Panc1 (cell line): ENCODE results near the gene CRK. TPM values are rescaled to one million over a fixed set of nuclear protein-coding genes. Genes with fewer than 3 reads are reported as not detected.

Experiments
- ATAC-seq: fragments of 200-7000 bp; cut with Tn5 transposase; 2 replicates; pipeline ENCODE4 v1.9.1; 2020; ENCODE audit warnings: mild to moderate bottlenecking, moderate library complexity
- BruUV-seq: library from RNA; stranded (reverse); fragments of 400-500 nt; replicated peaks from 2 replicates; lab custom pipeline; 2021; lab: Mats Ljungman, UMichigan
- CTCF ChIA-PET: fragments of 300-600 bp; sonication (Branson Sonifier 250); formaldehyde crosslinking; loops from one replicate; lab custom pipeline; 2022; ENCODE audit warnings: antibody characterized with exemption; lab: Charles Lee
- POLR2A ChIA-PET: fragments of 300-600 bp; sonication (Branson Sonifier 250); formaldehyde crosslinking; loops from one replicate; lab custom pipeline; 2022; ENCODE audit warnings: antibody characterized with exemption; lab: Charles Lee
- DNase-seq: peaks from one replicate; pipeline ENCODE4 v3.0.0-alpha.2; 2010; ENCODE audit warnings: low read depth, low spot score
- H3K27ac ChIP-seq: 2 replicates; pipeline ENCODE4 v1.5.1; 2011; ENCODE audit warnings: mild to moderate bottlenecking, low read length, inconsistent platforms
- H3K27me3 ChIP-seq: fragments of 200-500 bp; sonication (Bioruptor generic); 2 replicates; pipeline ENCODE4 v1.6.0; 2014; ENCODE audit warnings: low read length, inconsistent platforms; ENCODE audit not compliant: control insufficient read depth, insufficient read depth
- H3K36me3 ChIP-seq: fragments of 200-500 bp; sonication (Bioruptor generic); 2 replicates; pipeline ENCODE4 v1.5.1; 2014; ENCODE audit warnings: inconsistent platforms, mild to moderate bottlenecking, low read length, moderate library complexity; ENCODE audit not compliant: control insufficient read depth, insufficient read depth
- H3K4me1 ChIP-seq: 2 replicates; pipeline ENCODE4 v1.5.1; 2011; ENCODE audit warnings: inconsistent platforms, mild to moderate bottlenecking, low read length, moderate library complexity; ENCODE audit not compliant: control insufficient read depth, insufficient read depth
- H3K4me3 ChIP-seq, 2 experiments: 2 replicates each; pipeline ENCODE4 v1.5.1; 2011 to 2012; ENCODE audit warnings: low read depth in 2 of 2, low read length in 2 of 2, mild to moderate bottlenecking in 2 of 2, inconsistent platforms in 1 of 2, moderate library complexity in 1 of 2
- H3K9me3 ChIP-seq: fragments of 200-500 bp; sonication (Bioruptor generic); 2 replicates; pipeline ENCODE4 v1.5.1; 2014; ENCODE audit warnings: low read depth, mild to moderate bottlenecking, inconsistent platforms, low read length, moderate library complexity; ENCODE audit not compliant: control insufficient read depth, insufficient read depth
- POLR2AphosphoS5 ChIP-seq: IDR thresholded peaks from 2 replicates; pipeline ENCODE4 v1.6.1; 2012; ENCODE audit warnings: mild to moderate bottlenecking, low read depth, low read length, moderate library complexity
- SIN3A ChIP-seq: IDR thresholded peaks from 2 replicates; pipeline ENCODE4 v1.6.1; 2012; ENCODE audit warnings: low read depth, mild to moderate bottlenecking, low read length, moderate library complexity, borderline replicate concordance; ENCODE audit not compliant: insufficient read depth
- TCF7L2 ChIP-seq: IDR thresholded peaks from 2 replicates; pipeline ENCODE4 v1.6.1; 2011; ENCODE audit warnings: mild to moderate bottlenecking, low read depth, low read length, inconsistent platforms
- in situ Hi-C: cut with HindIII; loops from 2 replicates; pipeline ENCODE4 v1.10.0; 2016; ENCODE audit warnings: low sequenced_read_pairs, low pct_unique_long_range_greater_than_20kb
- intact Hi-C: fragments of 100-400 bp; cut with micrococcal nuclease; formaldehyde crosslinking; loops from one replicate; pipeline ENCODE4 v1.10.0; 2022; ENCODE audit not compliant: unreplicated experiment
- total RNA-seq: library from RNA; stranded (reverse); gene quantifications from one replicate; pipeline ENCODE4 v1.2.1, GENCODE V29; 2021; ENCODE audit not compliant: unreplicated experiment
- TF ChIP-seq, protein P1 (sequence below), 2 experiments: IDR thresholded peaks; 2 replicates each; pipeline ENCODE4 v1.6.1; 2011 to 2012; ENCODE audit warnings: low read depth in 2 of 2, control low read depth in 1 of 2, low read length in 1 of 2, mild to moderate bottlenecking in 1 of 2, moderate library complexity in 1 of 2; ENCODE audit not compliant: insufficient read depth in 1 of 2
- TF ChIP-seq, protein P2 (sequence below): fragments of 450-650 bp; IDR thresholded peaks from 2 replicates; pipeline ENCODE4 v1.5.1; 2017; ENCODE audit warnings: mild to moderate bottlenecking

Gene CRK
- total RNA-seq, 1 experiment from 2014 or later: 67.0 TPM

DNA sequence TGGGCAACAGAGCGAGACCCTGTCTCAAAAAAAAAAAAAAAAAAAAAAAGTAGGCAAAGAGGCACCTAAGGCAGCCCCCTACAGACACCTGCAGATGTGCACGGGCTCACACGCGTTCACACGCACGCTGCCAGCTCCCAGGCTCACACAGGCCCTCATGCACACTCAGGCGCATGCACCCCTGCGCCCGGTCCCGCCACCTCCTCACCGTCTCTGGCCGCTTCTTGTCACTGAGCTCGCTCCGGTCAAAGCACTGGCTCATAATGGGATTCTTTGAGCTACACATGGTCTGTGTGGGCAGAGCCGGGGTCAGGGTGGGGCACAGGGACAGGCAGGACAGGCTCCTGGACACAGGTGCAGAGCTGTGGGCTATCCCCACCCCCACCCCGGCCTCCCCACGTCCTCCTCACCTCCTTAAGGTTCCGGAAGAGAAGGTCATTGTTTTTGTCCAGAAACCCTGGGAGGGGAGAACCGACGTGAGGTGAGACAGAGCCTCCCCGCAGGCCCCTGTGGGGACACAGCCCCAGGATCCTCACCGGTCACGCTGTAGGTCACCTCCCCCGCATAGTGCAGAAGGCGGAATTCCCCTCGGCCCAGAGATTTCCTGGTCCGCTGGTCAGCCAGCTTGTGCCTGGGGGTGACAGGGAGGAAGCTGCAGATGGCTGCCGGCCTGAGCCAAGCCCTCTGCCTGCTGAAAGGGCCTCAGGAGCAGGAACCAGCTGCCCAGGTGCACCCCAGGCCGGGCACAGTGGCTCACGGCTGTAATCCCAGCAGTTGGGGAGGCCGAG, 18.6 kb upstream of the CRK start:
- DNase-seq (no peak), ATAC-seq (peak; percentile 21; the same call in 1 of the 2 replicates)
- H3K4me1 ChIP-seq: peaks cover 2% of the 10 kb centered on the region; the same call in 1 of the 2 replicates
- no peak overlapping the region for H3K4me3 ChIP-seq
- in situ Hi-C loops (no loop called here), intact Hi-C loops (no loop called here)
- ChIA-PET POLR2A (no interaction called here), CTCF (interaction anchor here (0.6 to 0.9 kb wide), 3 partner anchors 115 to 401 kb away, joined by 3 to 7 read pairs (median 3); no protein-coding TSS in a partner anchor)
- no peak overlapping the region for H3K27ac ChIP-seq
- no peaks in the 10 kb centered on the region for H3K27me3 ChIP-seq
- H3K36me3 ChIP-seq: peaks cover 2% of the 10 kb centered on the region
- no TSS peak for BruUV-seq
- no peaks in the 10 kb centered on the region for H3K9me3 ChIP-seq
- TF ChIP-seq, protein P1, sequence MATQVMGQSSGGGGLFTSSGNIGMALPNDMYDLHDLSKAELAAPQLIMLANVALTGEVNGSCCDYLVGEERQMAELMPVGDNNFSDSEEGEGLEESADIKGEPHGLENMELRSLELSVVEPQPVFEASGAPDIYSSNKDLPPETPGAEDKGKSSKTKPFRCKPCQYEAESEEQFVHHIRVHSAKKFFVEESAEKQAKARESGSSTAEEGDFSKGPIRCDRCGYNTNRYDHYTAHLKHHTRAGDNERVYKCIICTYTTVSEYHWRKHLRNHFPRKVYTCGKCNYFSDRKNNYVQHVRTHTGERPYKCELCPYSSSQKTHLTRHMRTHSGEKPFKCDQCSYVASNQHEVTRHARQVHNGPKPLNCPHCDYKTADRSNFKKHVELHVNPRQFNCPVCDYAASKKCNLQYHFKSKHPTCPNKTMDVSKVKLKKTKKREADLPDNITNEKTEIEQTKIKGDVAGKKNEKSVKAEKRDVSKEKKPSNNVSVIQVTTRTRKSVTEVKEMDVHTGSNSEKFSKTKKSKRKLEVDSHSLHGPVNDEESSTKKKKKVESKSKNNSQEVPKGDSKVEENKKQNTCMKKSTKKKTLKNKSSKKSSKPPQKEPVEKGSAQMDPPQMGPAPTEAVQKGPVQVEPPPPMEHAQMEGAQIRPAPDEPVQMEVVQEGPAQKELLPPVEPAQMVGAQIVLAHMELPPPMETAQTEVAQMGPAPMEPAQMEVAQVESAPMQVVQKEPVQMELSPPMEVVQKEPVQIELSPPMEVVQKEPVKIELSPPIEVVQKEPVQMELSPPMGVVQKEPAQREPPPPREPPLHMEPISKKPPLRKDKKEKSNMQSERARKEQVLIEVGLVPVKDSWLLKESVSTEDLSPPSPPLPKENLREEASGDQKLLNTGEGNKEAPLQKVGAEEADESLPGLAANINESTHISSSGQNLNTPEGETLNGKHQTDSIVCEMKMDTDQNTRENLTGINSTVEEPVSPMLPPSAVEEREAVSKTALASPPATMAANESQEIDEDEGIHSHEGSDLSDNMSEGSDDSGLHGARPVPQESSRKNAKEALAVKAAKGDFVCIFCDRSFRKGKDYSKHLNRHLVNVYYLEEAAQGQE (IDR thresholded peaks at IDR 0.05; ENCODE audit: insufficient read depth in 1 of 2, low read depth in 2 of 2, low read length in 1 of 2): no peak
- no peak for TF ChIP-seq SIN3A
- TF ChIP-seq, protein P2, sequence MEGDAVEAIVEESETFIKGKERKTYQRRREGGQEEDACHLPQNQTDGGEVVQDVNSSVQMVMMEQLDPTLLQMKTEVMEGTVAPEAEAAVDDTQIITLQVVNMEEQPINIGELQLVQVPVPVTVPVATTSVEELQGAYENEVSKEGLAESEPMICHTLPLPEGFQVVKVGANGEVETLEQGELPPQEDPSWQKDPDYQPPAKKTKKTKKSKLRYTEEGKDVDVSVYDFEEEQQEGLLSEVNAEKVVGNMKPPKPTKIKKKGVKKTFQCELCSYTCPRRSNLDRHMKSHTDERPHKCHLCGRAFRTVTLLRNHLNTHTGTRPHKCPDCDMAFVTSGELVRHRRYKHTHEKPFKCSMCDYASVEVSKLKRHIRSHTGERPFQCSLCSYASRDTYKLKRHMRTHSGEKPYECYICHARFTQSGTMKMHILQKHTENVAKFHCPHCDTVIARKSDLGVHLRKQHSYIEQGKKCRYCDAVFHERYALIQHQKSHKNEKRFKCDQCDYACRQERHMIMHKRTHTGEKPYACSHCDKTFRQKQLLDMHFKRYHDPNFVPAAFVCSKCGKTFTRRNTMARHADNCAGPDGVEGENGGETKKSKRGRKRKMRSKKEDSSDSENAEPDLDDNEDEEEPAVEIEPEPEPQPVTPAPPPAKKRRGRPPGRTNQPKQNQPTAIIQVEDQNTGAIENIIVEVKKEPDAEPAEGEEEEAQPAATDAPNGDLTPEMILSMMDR: no peak

DNA sequence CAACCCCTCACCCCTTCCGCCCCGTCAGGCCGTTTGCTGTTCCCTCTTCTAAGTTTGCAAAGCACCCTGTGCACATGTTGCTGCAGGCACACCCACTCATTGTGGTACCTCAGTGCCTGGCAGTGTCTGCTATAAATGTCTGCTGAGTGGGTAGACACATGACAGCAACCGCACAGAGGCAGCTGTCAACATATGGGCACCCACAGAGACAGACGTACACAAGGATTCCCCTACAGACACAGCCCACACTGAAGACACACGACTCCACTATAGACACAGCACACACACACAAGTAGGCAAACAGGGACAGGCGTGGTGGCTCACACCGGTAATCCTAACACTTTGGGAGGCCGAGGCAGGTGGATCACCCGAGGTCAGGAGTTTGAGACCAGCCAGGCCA, 17.8 kb upstream of the CRK start:
- intact Hi-C loops: no loop called here
- no peaks in the 10 kb centered on the region for H3K27me3 ChIP-seq
- peaks cover 2% of the 10 kb centered on the region; the same call in 1 of the 2 replicates for H3K4me1 ChIP-seq
- POLR2A ChIA-PET: no interaction called here
- CTCF ChIA-PET: interaction anchor here (0.7 kb wide), 1 partner anchor 402 kb away, joined by 7 read pairs; no protein-coding TSS in a partner anchor
- no TSS peak for BruUV-seq
- no peak overlapping the region for H3K4me3 ChIP-seq
- H3K36me3 ChIP-seq: peaks cover 4% of the 10 kb centered on the region
- TF ChIP-seq SIN3A (no peak), TCF7L2 (no peak), POLR2AphosphoS5 (no peak)
- TF ChIP-seq, protein P2: no peak
- TF ChIP-seq, protein P1 (IDR thresholded peaks at IDR 0.05; ENCODE audit: insufficient read depth in 1 of 2, low read depth in 2 of 2, low read length in 1 of 2): no peak
- ATAC-seq: no peak
- in situ Hi-C loops: no loop called here
- H3K27ac ChIP-seq: no peak overlapping the region
- no peak for DNase-seq
- no peaks in the 10 kb centered on the region for H3K9me3 ChIP-seq
